PFSK-1 (cell line): ENCODE data around the gene PAIP2B.

Experiments used
- FOXP2 ChIP-seq: optimal IDR thresholded peaks from 2 replicates; pipeline ENCODE3; 2011; ENCODE audit warnings: borderline replicate concordance, control low read depth, inconsistent platforms; ENCODE audit not compliant: insufficient read depth; ENCODE audit errors: extremely low read length, extremely low read depth
- POLR2AphosphoS5 ChIP-seq: IDR thresholded peaks from 2 replicates; pipeline ENCODE4 v1.6.1; 2012; ENCODE audit warnings: low read depth, mild to moderate bottlenecking, control low read depth, low read length, moderate library complexity
- REST ChIP-seq, 2 experiments: IDR thresholded peaks; 2 replicates each; pipeline versions ENCODE4 v1.6.1 to v1.8.0; 2011 to 2012; ENCODE audit warnings: low read depth in 2 of 2, low read length in 2 of 2, control low read depth in 1 of 2, inconsistent platforms in 1 of 2, mild to moderate bottlenecking in 1 of 2, moderate library complexity in 1 of 2; ENCODE audit not compliant: insufficient read depth in 1 of 2
- SIN3A ChIP-seq: IDR thresholded peaks from 2 replicates; pipeline ENCODE4 v1.6.1; 2012; ENCODE audit warnings: mild to moderate bottlenecking, low read length, moderate library complexity, borderline replicate concordance; ENCODE audit not compliant: insufficient read depth
- TAF1 ChIP-seq: IDR thresholded peaks from 2 replicates; pipeline ENCODE4 v1.6.1; 2012; ENCODE audit warnings: low read length, control low read depth, borderline replicate concordance; ENCODE audit not compliant: insufficient read depth

The PAIP2B gene

GRCh38 chr2:71157124-71157793, 69.6 kb downstream of the PAIP2B start:
- TF ChIP-seq REST (IDR thresholded peaks at IDR 0.05; ENCODE audit: insufficient read depth in 1 of 2, low read depth in 2 of 2, low read length in 2 of 2) (peak; percentile 18 to 77; a peak in 2 of 4 replicates), TAF1 (no peak), FOXP2 (no peak), SIN3A (no peak), POLR2AphosphoS5 (no peak)

- TF ChIP-seq POLR2AphosphoS5 = no peak
- no peak for TF ChIP-seq SIN3A
- no peak for TF ChIP-seq REST (IDR thresholded peaks at IDR 0.05; ENCODE audit: insufficient read depth in 1 of 2, low read depth in 2 of 2, low read length in 2 of 2)
- TF ChIP-seq TAF1 = no peak
- no peak for TF ChIP-seq FOXP2
These were observed 70.3 kb downstream of the PAIP2B start for GRCh38 chr2:71156573-71156972.

- no peak for TF ChIP-seq FOXP2
- TF ChIP-seq SIN3A = no peak
These were observed 71.1 kb downstream of the PAIP2B start for GRCh38 chr2:71155846-71156245.

GRCh38 chr2:71154798-71155197, 72.1 kb downstream of the PAIP2B start:
- no peak for TF ChIP-seq SIN3A
- TF ChIP-seq TAF1 = no peak
- TF ChIP-seq FOXP2 = no peak
- TF ChIP-seq POLR2AphosphoS5 = no peak
- no peak for TF ChIP-seq REST (IDR thresholded peaks at IDR 0.05; ENCODE audit: insufficient read depth in 1 of 2, low read depth in 2 of 2, low read length in 2 of 2)

GRCh38 chr2:71154279-71154678, 72.6 kb downstream of the PAIP2B start:
- TF ChIP-seq TAF1 = no peak
- TF ChIP-seq SIN3A = no peak
- no peak for TF ChIP-seq POLR2AphosphoS5
- no peak for TF ChIP-seq REST (IDR thresholded peaks at IDR 0.05; ENCODE audit: insufficient read depth in 1 of 2, low read depth in 2 of 2, low read length in 2 of 2)
- TF ChIP-seq FOXP2 = no peak
